Adrenal gland (tissue), 12 donors: ENCODE measurements around the gene LRCH1. TPM values are rescaled to one million over a fixed set of nuclear protein-coding genes. Genes with fewer than 3 reads are reported as not detected.

Source experiments
- DNase-seq, 7 donors: peaks; one replicate each; pipeline ENCODE4 v3.0.0-alpha.2; 2019 to 2020
- H3K27ac ChIP-seq, 5 donors: fragments of 200-600 bp; sonication (generic) in 4 of 5; 1 replicate in 3 of 5; 2 replicates in 2 of 5; pipeline versions ENCODE4 v1.5.1 to v1.8.0; 2016 to 2020; ENCODE audit warnings: mild to moderate bottlenecking in 1 of 5
- H3K27me3 ChIP-seq: fragments of 200-600 bp; 2 replicates; pipeline ENCODE4 v1.8.0; 2021
- H3K36me3 ChIP-seq, 2 donors: fragments of 200-600 bp; replicated peaks in 1 of 2; 1 replicate in 1 of 2; 2 replicates in 1 of 2; pipeline versions ENCODE4 v1.5.1 to v1.8.0; 2018 to 2022
- H3K4me1 ChIP-seq, 2 donors: fragments of 200-600 bp; replicated peaks in 1 of 2; 1 replicate in 1 of 2; 2 replicates in 1 of 2; pipeline versions ENCODE4 v1.5.1 to v1.8.0; 2018 to 2021
- H3K4me3 ChIP-seq, 4 donors: fragments of 200-600 bp; sonication (generic) in 3 of 4; one replicate each; pipeline ENCODE4 v1.5.1; 2016 to 2018
- H3K9me3 ChIP-seq, 3 donors: fragments of 200-600 bp; sonication (generic) in 1 of 3; replicated peaks in 1 of 3; 1 replicate in 2 of 3; 2 replicates in 1 of 3; pipeline versions ENCODE4 v1.5.1 to v1.8.0; 2016 to 2021
- CTCF ChIP-seq, 6 experiments: fragments of 450-650 bp in 4 of 6; fragments of 200-600 bp in 2 of 6; sonication (generic) in 1 of 6; IDR thresholded peaks; 1 replicate in 5 of 6; 2 replicates in 1 of 6; pipeline versions ENCODE4 v1.5.1 to v1.8.0; 2016 to 2021; ENCODE audit warnings: antibody characterized with exemption in 6 of 6, mild to moderate bottlenecking in 2 of 6, moderate library complexity in 1 of 6
- POLR2A ChIP-seq, 2 donors: fragments of 450-650 bp; IDR thresholded peaks; one replicate each; pipeline ENCODE4 v1.6.1; 2017; ENCODE audit warnings: antibody characterized with exemption in 2 of 2, mild to moderate bottlenecking in 2 of 2, moderate library complexity in 1 of 2
- WGBS, 4 donors: extraction: QIAGEN DNeasy Blood & Tissue Kit in 2 of 4; methylation state at CpG; one replicate each; pipeline versions ENCODE4 v1.1.5 to v1.1.7; 2013 to 2017; 5-methylcytosine and 5-hydroxymethylcytosine counted together
- intact Hi-C, 2 donors: fragments of 100-400 bp; cut with DNase I; formaldehyde crosslinking; loops; one replicate each; pipeline versions ENCODE4 v1.14.1 to v1.15.0; 2022 to 2023
- polyA plus RNA-seq, 3 donors: library from polyadenylated mRNA; stranded (reverse); fragments of 200-250 nt in 2 of 3; fragments of 350-450 nt in 1 of 3; fragmentation: Illumina TruSeq in 1 of 3; extraction: RNeasy Lipid Tissue Mini Kit (QIAGEN cat#74804) in 1 of 3; gene quantifications; one replicate each; pipeline ENCODE4 v1.2.3, GENCODE V29; 2013 to 2014
- total RNA-seq, 9 donors: library from RNA; depleted of rRNA in 4 of 9; stranded (reverse); fragments of >200 nt in 4 of 9; fragments of 120-200 nt in 1 of 9; fragmentation: NEBNext Ultra II Directional in 1 of 9; extraction: Animal tissue kit (Norgen Biotek cat#: 25700) in 1 of 9; gene quantifications; one replicate each; pipeline versions ENCODE4 v1.1.0 to v1.2.4, GENCODE V29; 2013 to 2023
- donor health status: healthy with polysubstance abuse.
- donor health status: Bipolar disorder and iron deficiency.
- donor health status: DM: yes; HTN: yes; CAD: no.
- donor health status: DM: no; HTN: no; CAD: no.
- donor health status: DM: no; HTN: no; CAD: no.
- donor health status: DM: yes; HTN: yes; CAD: no.

Gene LRCH1
- total and polyA plus RNA-seq, 12 donors, result 2.8 to 13.6 (median 8.4) TPM

GRCh38 chr13:46748300-46748699 lies 195.3 kb downstream of the LRCH1 start:
- intact Hi-C loops, result no loop called here
- no peak for DNase-seq
- 74 to 91% (median 85%) methylated on average over 4 of the region's 4 CpGs for WGBS, 4 donors
- Histone ChIP-seq H3K27ac (no peak overlapping the region), H3K36me3 (peaks cover 0 to 3% of the 10 kb centered on the region in 2 donors), H3K4me3 (no peak overlapping the region), H3K4me1 (no peaks in the 10 kb centered on the region), H3K9me3 (no peaks in the 10 kb centered on the region), H3K27me3 (no peaks in the 10 kb centered on the region)
- TF ChIP-seq CTCF (IDR thresholded peaks at IDR 0.05) (no peak), POLR2A (IDR thresholded peaks at IDR 0.05) (no peak)

GRCh38 chr13:46749951-46750350 lies 197.0 kb downstream of the LRCH1 start:
- H3K27ac ChIP-seq, result no peak overlapping the region
- no peaks in the 10 kb centered on the region for H3K27me3 ChIP-seq
- intact Hi-C loops, result no loop called here
- DNase-seq, result no peak
- H3K4me1 ChIP-seq, result no peaks in the 10 kb centered on the region
- no peaks in the 10 kb centered on the region for H3K36me3 ChIP-seq
- TF ChIP-seq CTCF (IDR thresholded peaks at IDR 0.05) (no peak), POLR2A (IDR thresholded peaks at IDR 0.05) (no peak)
- WGBS, 4 donors, result 63 to 96% (median 68%) methylated on average over 2 of the region's 2 CpGs
- no peak overlapping the region for H3K4me3 ChIP-seq
- H3K9me3 ChIP-seq, result no peaks in the 10 kb centered on the region

- intact Hi-C loops, result no loop called here
- Histone ChIP-seq H3K36me3 (no peaks in the 10 kb centered on the region), H3K4me1 (no peaks in the 10 kb centered on the region), H3K9me3 (no peaks in the 10 kb centered on the region), H3K27ac (no peak overlapping the region), H3K4me3 (no peak overlapping the region), H3K27me3 (no peaks in the 10 kb centered on the region)
- peak in 2 of 7 donors; percentile 12 to 19 for DNase-seq
- TF ChIP-seq POLR2A (IDR thresholded peaks at IDR 0.05) (no peak), CTCF (IDR thresholded peaks at IDR 0.05) (no peak)
- WGBS, 4 donors, result 68 to 80% (median 71%) methylated on average over 7 of the region's 7 CpGs
Observed at GRCh38 chr13:46751811-46752635, 199.1 kb downstream of the LRCH1 start.

GRCh38 chr13:46753137-46753536 lies 200.2 kb downstream of the LRCH1 start:
- Histone ChIP-seq H3K36me3 (no peaks in the 10 kb centered on the region), H3K27ac (no peak overlapping the region), H3K4me3 (no peak overlapping the region), H3K9me3 (no peaks in the 10 kb centered on the region), H3K4me1 (no peaks in the 10 kb centered on the region), H3K27me3 (no peaks in the 10 kb centered on the region)
- DNase-seq, result no peak
- TF ChIP-seq CTCF (IDR thresholded peaks at IDR 0.05), result no peak
- no peak for TF ChIP-seq POLR2A (IDR thresholded peaks at IDR 0.05)
- WGBS, 4 donors, result 84 to 95% (median 92%) methylated on average over 5 of the region's 5 CpGs
- intact Hi-C loops, result no loop called here
